HG02885 (cell line): ENCODE data around the gene RAI1.
"Not testable (repeated sequence)": the region's sequence is repeated elsewhere in the genome, so short reads cannot be mapped to it uniquely, and the experiment has no call there.

ENCODE experiments used
- ATAC-seq: cut with Tn5 transposase; IDR thresholded peaks from one replicate; pipeline ENCODE4 v1.9.1; 2021; ENCODE audit warnings: mild to moderate bottlenecking; ENCODE audit not compliant: unreplicated experiment, poor library complexity

Gene RAI1

DNA sequence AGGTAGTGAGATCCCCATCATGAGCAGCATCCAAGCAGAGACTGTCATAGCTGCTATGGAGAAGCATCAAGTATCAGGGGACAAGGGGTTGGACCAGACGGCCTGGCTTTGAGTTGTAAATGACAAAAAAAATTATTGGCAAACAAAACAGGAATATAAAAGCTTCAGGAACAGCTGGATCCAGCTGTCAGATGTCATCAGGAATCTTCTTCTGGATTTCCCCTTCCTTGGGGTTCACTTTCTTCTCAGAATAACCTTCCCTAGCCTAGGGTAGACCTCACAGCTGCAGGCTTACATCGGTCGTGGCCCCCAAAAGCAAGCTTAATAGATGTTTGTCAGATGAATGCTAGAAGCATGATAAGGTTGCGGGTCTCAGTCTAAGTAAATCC is 17.2 kb upstream of the RAI1 start:
- no peak for ATAC-seq

DNA sequence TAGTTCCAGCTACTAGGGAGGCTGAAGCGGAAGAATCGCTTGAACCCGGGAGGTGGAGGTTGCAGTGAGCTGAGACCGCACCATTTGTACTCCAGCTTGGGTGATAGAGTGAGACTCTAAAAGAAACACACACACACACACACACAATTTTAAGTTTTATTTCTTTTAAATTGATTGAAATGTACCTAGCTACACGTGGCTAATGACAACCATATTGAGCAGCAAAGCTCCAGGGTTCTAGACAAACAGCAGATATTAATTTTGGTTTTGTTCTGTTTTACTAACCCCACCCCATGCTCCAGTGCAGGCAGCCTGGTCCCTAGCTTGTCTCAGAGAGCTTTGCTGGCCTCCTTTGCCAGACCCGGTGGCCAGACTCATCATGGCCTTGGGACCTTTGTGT is 16.0 kb upstream of the RAI1 start:
- ATAC-seq, result no peak

DNA sequence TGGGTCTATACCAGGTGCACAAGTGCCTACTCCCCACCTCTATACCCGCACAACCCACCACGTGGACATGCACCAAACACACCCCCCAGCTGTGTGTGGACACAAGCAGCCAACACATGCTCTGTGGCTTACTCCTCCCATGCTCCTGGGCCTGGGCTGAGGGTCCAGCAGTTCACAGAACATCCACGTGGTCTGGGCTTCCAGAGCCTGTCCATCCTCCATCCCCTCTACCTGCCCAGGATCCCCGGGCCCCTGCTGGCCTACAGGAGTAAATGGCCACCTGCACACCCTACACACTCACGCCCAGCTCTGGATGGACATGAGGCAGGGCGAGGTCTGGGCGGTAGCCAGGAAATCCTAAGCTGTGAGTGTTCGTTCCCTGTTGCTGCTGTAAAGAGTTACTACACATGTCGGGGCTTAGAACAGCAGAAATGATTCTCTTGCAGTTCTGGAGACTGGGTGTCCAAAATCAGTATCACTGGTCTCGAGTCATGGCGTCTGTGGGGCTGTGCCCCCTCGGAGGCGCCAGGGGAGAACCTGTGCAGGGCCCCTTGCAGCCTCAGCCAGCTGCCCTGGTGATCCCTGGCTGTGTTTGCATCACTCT is 15.0 kb upstream of the RAI1 start:
- ATAC-seq, result no peak

GRCh38 chr17:17667231-17667630 is 14.0 kb upstream of the RAI1 start:
- ATAC-seq, result no peak

DNA sequence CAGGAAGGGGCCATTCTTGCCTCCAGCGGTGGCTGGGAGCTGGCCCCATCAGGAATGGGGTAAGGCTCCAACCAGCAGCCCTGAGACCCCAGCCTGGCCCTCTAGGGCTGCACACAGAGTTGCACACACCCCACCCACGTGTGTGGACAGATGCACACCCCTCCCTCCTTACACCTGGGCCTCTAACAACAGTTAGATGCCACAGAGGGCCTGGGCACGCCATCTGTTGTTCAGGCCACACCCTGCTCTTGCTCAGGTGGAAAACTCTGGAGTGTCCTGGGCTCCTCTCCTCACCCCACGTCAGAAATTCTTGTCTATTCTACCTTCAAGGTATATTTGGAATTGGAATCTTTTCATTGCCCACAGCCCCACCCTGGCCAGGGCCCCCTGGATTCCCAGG is 13.3 kb upstream of the RAI1 start:
- ATAC-seq, result no peak

DNA sequence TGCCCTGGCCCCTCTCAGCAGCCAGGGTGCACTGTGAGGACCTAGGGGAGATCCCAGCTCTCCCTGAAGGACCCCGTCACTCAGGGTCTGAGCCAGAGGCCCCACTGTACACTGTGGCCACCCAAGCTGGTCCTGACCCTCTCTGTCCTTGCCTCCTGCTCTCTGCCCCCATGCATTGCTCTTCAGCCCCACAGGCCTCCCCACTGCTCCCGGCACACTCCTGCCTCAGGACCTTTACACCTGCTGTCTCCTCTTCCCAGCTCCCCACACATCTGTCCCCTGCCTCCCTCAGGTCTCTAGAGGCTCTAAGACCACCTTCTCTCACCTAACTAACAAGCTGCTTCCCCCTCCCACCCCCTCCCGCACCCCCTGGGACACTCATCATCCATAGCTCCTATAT is 12.9 kb upstream of the RAI1 start:
- no peak for ATAC-seq

DNA sequence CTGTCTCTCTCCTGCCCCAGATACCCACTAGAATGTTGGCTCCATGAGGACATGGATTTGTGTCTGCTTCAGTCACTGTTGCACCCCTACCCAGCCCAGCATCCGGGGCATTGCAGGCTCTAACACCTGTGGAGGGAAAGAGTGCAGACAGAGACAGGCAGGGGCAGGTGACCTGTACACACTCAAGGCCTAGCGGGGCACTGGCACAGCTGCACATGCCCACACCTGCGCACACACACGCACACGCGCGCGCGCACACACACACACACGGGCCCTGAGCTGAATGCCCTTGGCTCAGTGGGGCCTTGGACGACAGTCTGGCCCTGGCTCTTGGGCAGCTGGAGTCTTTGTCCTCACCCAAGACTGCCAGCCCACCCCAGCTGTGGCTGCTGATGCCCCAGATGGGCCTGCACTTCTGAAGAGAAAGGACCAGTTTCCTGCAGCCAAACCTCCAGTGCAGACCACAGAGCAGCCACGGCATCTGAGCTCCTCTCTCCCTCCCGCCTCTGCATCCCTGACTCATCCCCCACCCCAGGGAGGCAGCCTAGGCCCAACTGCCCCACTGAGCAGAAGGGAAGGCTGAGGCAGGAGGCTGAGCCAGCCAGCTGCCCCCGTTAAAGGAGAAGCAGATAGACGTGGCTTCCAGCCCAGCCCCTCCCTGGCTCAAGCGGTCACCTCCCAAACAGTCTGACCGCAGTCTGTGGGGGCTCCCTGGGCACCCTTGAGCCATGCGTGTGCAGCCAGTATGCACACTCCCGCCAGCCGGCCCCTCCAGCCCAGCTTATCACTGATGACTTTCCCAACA is 12.3 kb upstream of the RAI1 start:
- no peak for ATAC-seq

GRCh38 chr17:17669580-17670235 is 11.6 kb upstream of the RAI1 start:
- ATAC-seq, result no peak

- no peak for ATAC-seq
These were observed 10.5 kb upstream of the RAI1 start for GRCh38 chr17:17670701-17671305.

GRCh38 chr17:17671369-17672129 is 9.7 kb upstream of the RAI1 start:
- no peak for ATAC-seq

GRCh38 chr17:17672453-17673368 is 8.5 kb upstream of the RAI1 start:
- ATAC-seq, result no peak

DNA sequence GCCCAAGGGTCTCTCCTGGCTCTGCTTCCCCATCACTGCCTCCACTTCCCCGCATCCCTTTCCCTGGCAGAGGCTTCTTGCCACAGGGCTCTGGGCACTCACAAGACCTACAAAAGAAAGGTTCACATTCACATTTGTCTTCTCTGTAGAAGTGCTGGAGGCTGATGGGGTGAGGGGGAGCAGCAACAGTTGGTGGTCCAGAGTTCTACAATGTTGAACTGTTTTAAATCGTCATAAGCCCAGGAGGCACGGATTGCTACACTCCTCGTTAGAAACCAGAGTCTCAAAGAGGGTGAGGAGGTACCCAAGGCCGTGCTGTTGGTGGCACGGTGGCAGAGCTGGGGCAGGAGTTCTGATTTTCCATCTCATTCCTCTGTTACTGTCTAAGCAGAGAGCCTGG is 5.8 kb upstream of the RAI1 start:
- ATAC-seq, result no peak

- ATAC-seq, result no peak
These were observed 5.2 kb upstream of the RAI1 start for GRCh38 chr17:17675925-17676534.

GRCh38 chr17:17676752-17677151 is 4.5 kb upstream of the RAI1 start:
- ATAC-seq, result no peak

- no peak for ATAC-seq
These were observed 3.8 kb upstream of the RAI1 start for GRCh38 chr17:17677299-17678040.

DNA sequence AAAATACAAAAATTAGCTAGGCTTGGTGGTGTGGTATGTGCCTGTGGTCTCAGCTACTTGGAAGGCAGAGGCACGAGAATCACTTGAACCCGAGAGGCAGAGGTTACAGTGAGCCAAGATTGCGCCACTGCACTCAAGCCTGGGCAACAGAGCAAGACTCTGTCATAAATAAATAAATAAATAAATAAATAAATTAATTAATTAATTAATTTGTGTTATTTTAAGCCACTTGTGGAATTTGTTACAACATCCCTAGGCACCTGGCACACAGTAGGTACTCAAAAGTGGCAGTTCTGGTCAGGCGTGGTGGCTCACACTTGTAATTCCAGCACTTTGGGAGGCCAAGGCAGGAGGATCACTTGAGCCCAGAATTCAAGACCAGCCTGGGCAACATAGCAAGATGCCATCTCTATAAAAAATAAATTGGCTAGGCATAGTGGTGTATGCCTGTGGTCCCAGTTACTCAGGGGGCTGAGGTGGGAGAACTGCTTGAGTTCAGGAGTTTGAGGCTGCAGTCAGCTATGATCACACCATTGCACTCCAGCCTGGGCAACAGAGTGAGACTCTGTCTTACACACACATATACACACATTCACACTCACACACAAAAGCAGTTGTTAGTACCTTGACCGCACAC is 3.1 kb upstream of the RAI1 start:
- ATAC-seq, result not testable (repeated sequence)

DNA sequence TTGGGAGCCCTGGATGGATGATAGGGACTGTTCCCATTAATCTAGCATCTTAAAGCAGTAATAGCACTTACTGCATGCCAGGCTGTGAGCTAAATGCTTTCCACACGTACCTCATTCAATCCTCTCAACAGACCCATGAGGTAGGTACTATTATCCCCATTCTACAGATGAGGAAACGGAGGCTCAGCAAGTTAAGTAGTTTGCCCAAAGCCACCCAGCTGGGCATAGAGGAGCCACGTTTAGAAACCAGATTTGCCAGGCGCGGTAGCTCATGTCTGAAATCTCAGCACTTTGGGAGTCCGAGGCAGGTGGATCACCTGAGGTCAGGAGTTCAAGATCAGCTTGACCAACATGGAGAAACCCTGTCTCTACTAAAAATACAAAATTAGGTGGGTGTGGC is 2.0 kb upstream of the RAI1 start:
- ATAC-seq, result no peak

- no peak for ATAC-seq
These were observed 1.5 kb upstream of the RAI1 start for GRCh38 chr17:17679748-17680147.
